GM21447 (cell line): Measurements from ENCODE around the gene MCOLN1.
"Not testable (repeated sequence)": the region's sequence is repeated elsewhere in the genome, so short reads cannot be mapped to it uniquely, and the experiment has no call there.

ENCODE experiments used
- ATAC-seq: cut with Tn5 transposase; IDR thresholded peaks from one replicate; pipeline ENCODE4 v1.9.1; 2021; ENCODE audit not compliant: unreplicated experiment

Gene MCOLN1

GRCh38 chr19:7564866-7565265 is 42.4 kb downstream of the MCOLN1 start:
- ATAC-seq = no peak

GRCh38 chr19:7565332-7565731 is 42.9 kb downstream of the MCOLN1 start:
- no peak for ATAC-seq

- no peak for ATAC-seq
Observed at GRCh38 chr19:7570761-7571160, 48.3 kb downstream of the MCOLN1 start.

- no peak for ATAC-seq
Observed at GRCh38 chr19:7575434-7576040, 53.1 kb downstream of the MCOLN1 start.

GRCh38 chr19:7577422-7577821 is 55.0 kb downstream of the MCOLN1 start:
- not testable (repeated sequence) for ATAC-seq

- ATAC-seq = no peak
Observed at GRCh38 chr19:7578127-7578526, 55.7 kb downstream of the MCOLN1 start.

GRCh38 chr19:7579182-7579581 is 56.8 kb downstream of the MCOLN1 start:
- no peak for ATAC-seq

- no peak for ATAC-seq
Observed at GRCh38 chr19:7582446-7582845, 60.0 kb downstream of the MCOLN1 start.
